ENCODE results near the gene COMTD1.
"Not testable (repeated sequence)": the region's sequence is repeated elsewhere in the genome, so short reads cannot be mapped to it uniquely, and the experiment has no call there.

The COMTD1 gene

DNA sequence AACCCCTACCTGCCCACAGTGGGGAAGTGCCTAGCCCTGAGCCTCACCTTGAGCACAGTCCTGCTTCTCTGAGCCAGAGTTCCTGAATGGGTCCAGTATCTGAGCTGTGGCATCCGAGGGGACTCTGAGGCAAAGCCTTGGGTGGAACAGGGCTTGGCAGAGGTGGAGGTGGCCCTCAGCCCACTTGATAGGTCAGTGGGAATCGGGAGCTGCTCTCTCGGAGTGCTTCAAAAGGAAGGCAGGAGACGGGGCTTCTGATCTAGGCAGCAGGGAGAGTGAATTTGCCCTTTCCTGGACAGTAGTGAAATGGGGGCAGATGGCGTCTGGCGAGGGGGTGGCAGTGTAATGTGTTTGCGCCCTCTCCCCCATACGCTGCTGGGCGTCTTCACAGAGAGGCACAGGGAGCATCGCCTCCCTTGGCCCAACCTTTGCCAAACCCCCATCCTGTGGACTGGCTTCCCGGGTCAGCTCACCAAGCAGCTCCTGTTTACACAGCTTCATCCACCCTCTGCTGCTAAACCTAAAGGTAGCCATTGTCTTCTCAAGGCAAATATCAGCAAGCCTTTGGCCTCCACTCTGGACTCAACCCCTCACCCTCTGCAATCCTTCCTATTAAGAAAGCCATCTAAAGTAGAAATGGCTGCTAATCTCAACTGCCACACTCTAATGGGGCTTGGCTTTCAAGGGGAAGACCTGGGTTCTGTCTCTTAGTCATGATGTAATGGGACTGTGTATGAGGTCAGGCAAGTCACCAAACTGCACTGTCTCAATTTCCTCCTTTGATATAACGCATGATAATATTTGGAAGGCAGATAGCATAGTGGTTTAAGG, 46.3 kb downstream of the COMTD1 start:
- DNase-seq, result no peak

DNA sequence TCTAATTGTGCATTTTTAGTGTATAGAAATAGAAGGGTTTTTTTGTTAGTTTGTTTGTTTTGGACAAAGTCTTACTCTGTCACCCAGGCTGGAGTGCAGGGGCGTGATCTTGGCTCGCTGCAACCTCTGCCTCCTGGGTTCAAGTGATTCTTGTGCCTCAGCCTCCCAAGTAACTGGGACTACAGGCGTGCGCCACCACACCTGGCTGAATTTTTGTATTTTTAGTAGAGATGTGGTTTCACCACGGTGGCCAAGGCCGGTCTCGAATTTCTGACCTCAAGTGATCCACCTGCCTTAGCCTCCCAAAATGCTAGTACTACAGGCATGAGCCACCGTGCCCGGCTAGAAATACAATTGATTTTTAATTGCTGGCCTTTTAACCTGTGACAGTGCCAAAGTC, 47.2 kb downstream of the COMTD1 start:
- DNase-seq, result not testable (repeated sequence)

DNA sequence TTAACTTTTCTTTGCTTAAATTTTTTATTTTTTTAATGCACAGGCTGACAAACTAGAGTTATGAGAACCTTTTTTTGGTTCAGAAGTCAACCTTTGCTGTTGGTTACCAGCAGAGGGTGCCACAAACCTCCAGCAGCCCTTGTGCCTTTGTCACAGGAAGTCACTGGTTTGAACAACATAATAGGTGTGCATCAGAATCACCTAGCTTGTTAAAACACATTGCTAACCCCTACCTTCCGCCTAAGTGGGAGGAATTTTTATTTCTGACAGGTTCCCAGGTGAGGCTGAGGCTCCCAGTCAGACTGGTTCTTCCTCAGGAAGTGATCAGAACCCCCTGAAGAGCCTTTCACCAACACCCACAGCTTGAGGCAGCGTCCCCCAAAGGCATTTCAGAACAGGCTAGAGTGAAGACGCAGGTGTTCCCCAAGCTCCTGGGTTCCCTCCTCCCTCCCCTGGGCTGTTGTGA, 47.8 kb downstream of the COMTD1 start:
- peak; percentile 12 for DNase-seq

DNA sequence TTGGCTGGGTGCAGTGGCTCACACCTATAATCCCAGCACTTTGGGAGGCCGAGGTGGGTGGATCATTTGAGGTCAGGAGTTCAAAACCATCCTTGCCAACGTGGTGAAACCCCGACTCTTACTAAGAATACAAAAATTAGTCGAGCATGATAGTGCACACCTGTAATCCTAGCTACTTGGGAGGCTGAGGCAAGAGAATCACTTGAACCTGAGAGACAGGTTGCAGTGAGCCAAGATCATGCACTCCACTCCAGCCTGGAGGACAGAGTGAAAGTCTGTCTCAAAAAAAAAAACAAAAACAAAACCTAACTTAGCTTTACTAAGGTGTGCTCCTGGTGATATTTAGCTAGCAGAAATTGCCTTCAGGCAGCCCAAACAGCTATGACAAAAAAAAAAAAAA, 49.4 kb downstream of the COMTD1 start:
- no peak for DNase-seq

Data from NCI-H2171 (cell line).